PC-3 (cell line): ENCODE measurements around the gene CSNK1G1.

Experiments used
- EZH2 ChIP-seq: fragments of 300-600 bp; sonication (generic); IDR thresholded peaks from one replicate; pipeline ENCODE4 v1.6.1; 2017; ENCODE audit warnings: antibody characterized with exemption, mild to moderate bottlenecking, low read length; ENCODE audit not compliant: unreplicated experiment
- TF ChIP-seq, protein P1 (sequence below): fragments of 300-600 bp; sonication (generic); conservative IDR thresholded peaks from 2 replicates; pipeline ENCODE4 v1.5.1; 2017; ENCODE audit warnings: antibody characterized with exemption, low read depth, mild to moderate bottlenecking, low read length

DNA sequence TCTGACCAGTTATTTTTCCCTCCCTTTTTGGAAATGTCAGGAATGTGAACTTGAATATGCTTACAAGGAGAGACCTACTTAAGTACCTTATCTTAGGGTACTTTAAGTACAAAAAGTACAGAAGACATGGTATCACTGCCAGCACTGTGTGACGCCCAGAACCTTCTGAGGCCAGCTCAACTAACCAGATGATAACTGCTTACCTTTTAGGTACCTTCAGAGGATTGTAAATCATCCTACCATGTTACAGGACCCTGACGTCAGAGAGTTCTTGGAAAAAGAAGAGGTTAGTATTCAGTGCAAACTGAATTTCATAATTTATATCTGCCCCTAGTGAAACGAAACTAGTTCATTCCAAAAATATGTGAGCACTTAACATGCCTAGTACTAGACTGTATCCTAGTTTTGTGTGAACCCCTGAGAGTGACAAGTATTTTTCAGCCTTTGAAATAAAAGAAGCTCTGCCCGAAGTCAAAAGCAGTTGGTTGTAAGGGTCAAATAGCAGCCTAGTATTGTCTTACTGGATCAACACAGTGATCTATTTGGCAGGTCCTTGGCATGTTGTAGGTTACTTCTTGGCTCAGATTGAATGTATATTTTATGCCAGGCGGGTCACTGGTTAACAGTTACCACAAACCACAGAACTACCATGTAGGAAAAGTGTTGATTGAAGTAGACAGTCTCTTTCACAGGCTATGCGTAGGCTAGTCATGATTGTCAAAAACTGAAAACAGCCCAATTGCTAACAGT, 228.3 kb downstream of the CSNK1G1 start:
- TF ChIP-seq, protein P1, sequence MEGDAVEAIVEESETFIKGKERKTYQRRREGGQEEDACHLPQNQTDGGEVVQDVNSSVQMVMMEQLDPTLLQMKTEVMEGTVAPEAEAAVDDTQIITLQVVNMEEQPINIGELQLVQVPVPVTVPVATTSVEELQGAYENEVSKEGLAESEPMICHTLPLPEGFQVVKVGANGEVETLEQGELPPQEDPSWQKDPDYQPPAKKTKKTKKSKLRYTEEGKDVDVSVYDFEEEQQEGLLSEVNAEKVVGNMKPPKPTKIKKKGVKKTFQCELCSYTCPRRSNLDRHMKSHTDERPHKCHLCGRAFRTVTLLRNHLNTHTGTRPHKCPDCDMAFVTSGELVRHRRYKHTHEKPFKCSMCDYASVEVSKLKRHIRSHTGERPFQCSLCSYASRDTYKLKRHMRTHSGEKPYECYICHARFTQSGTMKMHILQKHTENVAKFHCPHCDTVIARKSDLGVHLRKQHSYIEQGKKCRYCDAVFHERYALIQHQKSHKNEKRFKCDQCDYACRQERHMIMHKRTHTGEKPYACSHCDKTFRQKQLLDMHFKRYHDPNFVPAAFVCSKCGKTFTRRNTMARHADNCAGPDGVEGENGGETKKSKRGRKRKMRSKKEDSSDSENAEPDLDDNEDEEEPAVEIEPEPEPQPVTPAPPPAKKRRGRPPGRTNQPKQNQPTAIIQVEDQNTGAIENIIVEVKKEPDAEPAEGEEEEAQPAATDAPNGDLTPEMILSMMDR, result no peak
- no peak for TF ChIP-seq EZH2
